Liver (tissue), 3 donors: ENCODE data around the gene ARID5B.

Source experiments
- ATF3 ChIP-seq: IDR thresholded peaks from 2 replicates; pipeline ENCODE4 v1.6.1; 2016; ENCODE audit warnings: antibody characterized with exemption
- CTCF ChIP-seq: fragments of 150-350 bp; IDR thresholded peaks from 2 replicates; pipeline ENCODE4 v1.5.1; 2017; ENCODE audit warnings: improper control_type of control experiment, low read depth, low read length; ENCODE audit not compliant: missing input control
- EGR1 ChIP-seq, 2 donors: IDR thresholded peaks; 2 replicates each; pipeline ENCODE4 v1.6.1; 2016 to 2018; ENCODE audit warnings: antibody characterized with exemption in 2 of 2, low read depth in 2 of 2
- FOXA1 ChIP-seq: IDR thresholded peaks from 2 replicates; pipeline ENCODE4 v1.6.1; 2016; ENCODE audit warnings: antibody characterized with exemption
- GABPA ChIP-seq, 2 donors: IDR thresholded peaks in 1 of 2; conservative IDR thresholded peaks in 1 of 2; 2 replicates each; pipeline ENCODE4 v1.6.1; 2016; ENCODE audit warnings: antibody characterized with exemption in 2 of 2, mild to moderate bottlenecking in 1 of 2, moderate library complexity in 1 of 2
- HNF4A ChIP-seq, 2 donors: conservative IDR thresholded peaks; 2 replicates each; pipeline ENCODE4 v1.6.1; 2016; ENCODE audit warnings: antibody characterized with exemption in 2 of 2, mild to moderate bottlenecking in 2 of 2
- HNF4G ChIP-seq: IDR thresholded peaks from 2 replicates; pipeline ENCODE4 v1.6.1; 2016; ENCODE audit warnings: antibody characterized with exemption
- JUND ChIP-seq, 2 donors: IDR thresholded peaks; 2 replicates each; pipeline ENCODE4 v1.6.1; 2016; ENCODE audit warnings: antibody characterized with exemption in 2 of 2
- MAX ChIP-seq: IDR thresholded peaks from 2 replicates; pipeline ENCODE4 v1.6.1; 2016; ENCODE audit warnings: antibody characterized with exemption
- SP1 ChIP-seq: IDR thresholded peaks from 2 replicates; pipeline ENCODE4 v1.6.1; 2018; ENCODE audit warnings: antibody characterized with exemption, mild to moderate bottlenecking
- TAF1 ChIP-seq: conservative IDR thresholded peaks from 2 replicates; pipeline ENCODE4 v1.6.1; 2016; ENCODE audit warnings: antibody characterized with exemption, mild to moderate bottlenecking
- YY1 ChIP-seq: IDR thresholded peaks from 2 replicates; pipeline ENCODE4 v1.6.1; 2016; ENCODE audit warnings: antibody characterized with exemption, mild to moderate bottlenecking
- ZBTB33 ChIP-seq: IDR thresholded peaks from 2 replicates; pipeline ENCODE4 v1.6.1; 2016; ENCODE audit warnings: antibody characterized with exemption
- donor health status: healthy.
- donor health status: healthy.

- no peak for TF ChIP-seq CTCF
- TF ChIP-seq EGR1 (IDR thresholded peaks at IDR 0.05; ENCODE audit: low read depth in 2 of 2), result no peak
- no peak for TF ChIP-seq MAX
- TF ChIP-seq YY1, result no peak
- no peak for TF ChIP-seq HNF4A (conservative IDR thresholded peaks at IDR 0.05)
- TF ChIP-seq ATF3, result no peak
- no peak for TF ChIP-seq TAF1
- no peak for TF ChIP-seq GABPA (IDR thresholded peaks at IDR 0.05 in 1 of 2, conservative IDR thresholded peaks at IDR 0.05 in 1 of 2)
- no peak for TF ChIP-seq JUND (IDR thresholded peaks at IDR 0.05)
- TF ChIP-seq HNF4G, result no peak
- no peak for TF ChIP-seq SP1
- no peak for TF ChIP-seq ZBTB33
- TF ChIP-seq FOXA1, result no peak
These were observed 22.8 kb upstream of the ARID5B start for GRCh38 chr10:61878740-61879068.
